H1 (cell line): ENCODE results near the gene GINS2. TPM values are rescaled to one million over a fixed set of nuclear protein-coding genes. Genes with fewer than 3 reads are reported as not detected.

Experiments used
- CTCF ChIA-PET: fragments of 300-600 bp; sonication (Branson Sonifier 250); formaldehyde crosslinking; loops from one replicate; lab custom pipeline; 2021; ENCODE audit not compliant: partially characterized antibody; lab: Charles Lee
- POLR2A ChIA-PET: fragments of 300-600 bp; sonication (Branson Sonifier 250); formaldehyde crosslinking; loops from one replicate; lab custom pipeline; 2021; ENCODE audit warnings: inconsistent platforms; ENCODE audit not compliant: partially characterized antibody; lab: Charles Lee
- DNase-seq, 2 experiments: peaks; one replicate each; pipeline versions ENCODE4 v3.0.0 to v3.0.0-alpha.2; 2010 to 2022; ENCODE audit warnings: low spot score in 2 of 2, low read depth in 1 of 2, mixed read lengths in 1 of 2
- FAIRE-seq: peaks from 2 replicates; lab custom pipeline; 2011; peaks lifted over from hg19 to GRCh38; lab: Jason Lieb, UNC
- H2AFZ ChIP-seq: 2 replicates; pipeline ENCODE4 v1.8.1; 2012; ENCODE audit warnings: low read length, inconsistent platforms
- H2AK5ac ChIP-seq: 2 replicates; pipeline ENCODE4 v1.6.1; 2013; ENCODE audit warnings: low read depth, low read length
- H2BK120ac ChIP-seq: replicated peaks from 2 replicates; pipeline ENCODE3; 2013; ENCODE audit warnings: low read depth, low read length, inconsistent platforms
- H2BK12ac ChIP-seq: 2 replicates; pipeline ENCODE4 v1.6.1; 2013; ENCODE audit warnings: low read depth, low read length
- H2BK15ac ChIP-seq: 2 replicates; pipeline ENCODE4 v1.6.1; 2013; ENCODE audit warnings: low read length
- H2BK20ac ChIP-seq: 2 replicates; pipeline ENCODE4 v1.6.1; 2013; ENCODE audit warnings: low read length
- H2BK5ac ChIP-seq: 2 replicates; pipeline ENCODE4 v1.6.1; 2013; ENCODE audit warnings: low read depth, low read length
- H3K14ac ChIP-seq: 2 replicates; pipeline ENCODE4 v1.6.1; 2013; ENCODE audit warnings: inconsistent platforms; ENCODE audit not compliant: insufficient read length
- H3K18ac ChIP-seq: 2 replicates; pipeline ENCODE4 v1.6.1; 2013; ENCODE audit warnings: low read length; ENCODE audit errors: extremely low read depth
- H3K23ac ChIP-seq: 2 replicates; pipeline ENCODE4 v1.6.1; 2013; ENCODE audit warnings: inconsistent platforms; ENCODE audit not compliant: insufficient read length
- H3K23me2 ChIP-seq: 2 replicates; pipeline ENCODE4 v1.6.1; 2013; ENCODE audit warnings: low read depth, low read length
- H3K27ac ChIP-seq: 2 replicates; pipeline ENCODE4 v1.6.1; 2011; ENCODE audit warnings: low read depth, low read length, inconsistent platforms
- H3K27me3 ChIP-seq, 4 experiments: replicated peaks in 1 of 4; 1 replicate in 1 of 4; 2 replicates in 3 of 4; pipeline versions ENCODE4 v1.6.1 to v1.8.1; 2011 to 2013; ENCODE audit warnings: low read length in 3 of 4, mild to moderate bottlenecking in 3 of 4, inconsistent platforms in 2 of 4, mixed read lengths in 2 of 4, moderate library complexity in 1 of 4; ENCODE audit not compliant: control insufficient read depth in 3 of 4, insufficient read depth in 3 of 4; ENCODE audit errors: extremely low read depth in 1 of 4
- H3K36me3 ChIP-seq, 4 experiments: 2 replicates each; pipeline versions ENCODE4 v1.6.1 to v1.8.1; 2011 to 2013; ENCODE audit warnings: mild to moderate bottlenecking in 4 of 4, low read length in 3 of 4, moderate library complexity in 2 of 4, control low read depth in 1 of 4, inconsistent platforms in 1 of 4; ENCODE audit not compliant: insufficient read depth in 4 of 4, control insufficient read depth in 2 of 4
- H3K4ac ChIP-seq: replicated peaks from 2 replicates; pipeline ENCODE3; 2013; ENCODE audit warnings: low read length, low read depth, mixed read lengths, inconsistent platforms; ENCODE audit not compliant: insufficient read length
- H3K4me1 ChIP-seq, 4 experiments: replicated peaks in 1 of 4; 1 replicate in 1 of 4; 2 replicates in 3 of 4; pipeline versions ENCODE4 v1.6.1 to v1.8.1; 2011 to 2013; ENCODE audit warnings: low read length in 3 of 4, inconsistent platforms in 2 of 4, mixed read lengths in 1 of 4; ENCODE audit not compliant: insufficient read depth in 4 of 4, control insufficient read depth in 3 of 4
- H3K4me2 ChIP-seq, 2 experiments: 2 replicates each; pipeline versions ENCODE4 v1.6.1 to v1.8.1; 2011 to 2013; ENCODE audit warnings: low read depth in 2 of 2, low read length in 2 of 2, control low read depth in 1 of 2, inconsistent platforms in 1 of 2, mild to moderate bottlenecking in 1 of 2; ENCODE audit not compliant: insufficient read depth in 1 of 2
- H3K4me3 ChIP-seq, 4 experiments: fragments of 200-600, 300-600 bp in 1 of 4; sonication (generic), shearing (Covaris generic), sonication (Bioruptor Twin) in 1 of 4; 2 replicates each; pipeline versions ENCODE4 v1.5.1 to v1.8.1; 2011 to 2016; ENCODE audit warnings: low read length in 4 of 4, low read depth in 3 of 4, control low read depth in 2 of 4, inconsistent platforms in 2 of 4, mild to moderate bottlenecking in 2 of 4, mixed read lengths in 1 of 4, moderate library complexity in 1 of 4; ENCODE audit not compliant: insufficient read depth in 2 of 4; ENCODE audit errors: extremely low read depth in 1 of 4
- H3K56ac ChIP-seq: replicated peaks from 2 replicates; pipeline ENCODE3; 2013; ENCODE audit warnings: low read depth, mild to moderate bottlenecking, mixed read lengths, low read length, inconsistent platforms; ENCODE audit not compliant: insufficient read length
- H3K79me1 ChIP-seq: 2 replicates; pipeline ENCODE4 v1.6.1; 2013; ENCODE audit warnings: low read depth, low read length, control low read depth
- H3K79me2 ChIP-seq, 2 experiments: 2 replicates each; pipeline versions ENCODE4 v1.6.1 to v1.8.1; 2012 to 2013; ENCODE audit warnings: low read length in 2 of 2, mild to moderate bottlenecking in 2 of 2, inconsistent platforms in 1 of 2; ENCODE audit not compliant: insufficient read depth in 2 of 2, control insufficient read depth in 1 of 2
- H3K9ac ChIP-seq, 4 experiments: replicated peaks in 1 of 4; 1 replicate in 1 of 4; 2 replicates in 3 of 4; pipeline versions ENCODE4 v1.6.1 to v1.8.1; 2011 to 2013; ENCODE audit warnings: low read depth in 3 of 4, low read length in 3 of 4, control low read depth in 2 of 4, mild to moderate bottlenecking in 2 of 4, moderate library complexity in 2 of 4, inconsistent platforms in 1 of 4; ENCODE audit errors: extremely low read depth in 1 of 4
- H3K9me3 ChIP-seq, 2 experiments: 2 replicates each; pipeline versions ENCODE4 v1.6.1 to v1.8.1; 2012 to 2013; ENCODE audit warnings: mild to moderate bottlenecking in 2 of 2, moderate library complexity in 2 of 2, control low read depth in 1 of 2, inconsistent platforms in 1 of 2, low read depth in 1 of 2, low read length in 1 of 2, mixed read lengths in 1 of 2; ENCODE audit not compliant: insufficient read depth in 2 of 2
- H4K20me1 ChIP-seq, 2 experiments: replicated peaks in 1 of 2; 2 replicates each; pipeline versions ENCODE3 to v1.8.1; 2011 to 2013; ENCODE audit warnings: inconsistent platforms in 2 of 2, low read length in 2 of 2, mild to moderate bottlenecking in 1 of 2; ENCODE audit not compliant: insufficient read depth in 2 of 2, control insufficient read depth in 1 of 2
- H4K5ac ChIP-seq: 2 replicates; pipeline ENCODE4 v1.6.1; 2013; ENCODE audit warnings: low read length, low read depth, mixed read lengths, inconsistent platforms; ENCODE audit not compliant: insufficient read length
- H4K8ac ChIP-seq: 2 replicates; pipeline ENCODE4 v1.8.0; 2013; ENCODE audit warnings: mild to moderate bottlenecking, moderate library complexity, low read length, inconsistent platforms; ENCODE audit not compliant: insufficient read depth; ENCODE audit errors: extremely low read depth
- H4K91ac ChIP-seq: replicated peaks from 2 replicates; pipeline ENCODE3; 2013; ENCODE audit warnings: low read length, mixed read lengths, inconsistent platforms; ENCODE audit not compliant: insufficient read length
- CBX5 ChIP-seq: fragments of 300-800, 300-1000 bp; sonication (generic); IDR thresholded peaks from 2 replicates; pipeline ENCODE4 v1.7.1; 2016; ENCODE audit warnings: antibody characterized with exemption, low read length, low read depth
- HDAC2 ChIP-seq, 2 experiments: fragments of 300-600 bp in 1 of 2; sonication (generic) in 1 of 2; IDR thresholded peaks; 2 replicates each; pipeline ENCODE4 v1.6.1; 2011 to 2012; ENCODE audit warnings: low read depth in 2 of 2, low read length in 2 of 2, mild to moderate bottlenecking in 2 of 2, moderate library complexity in 2 of 2, borderline replicate concordance in 1 of 2, inconsistent platforms in 1 of 2
- KDM4A ChIP-seq: IDR thresholded peaks from one replicate; pipeline ENCODE4 v1.7.1; 2012; ENCODE audit warnings: low read depth, mild to moderate bottlenecking, moderate library complexity, low read length, inconsistent platforms; ENCODE audit not compliant: severe bottlenecking
- NANOG ChIP-seq: IDR thresholded peaks from 2 replicates; pipeline ENCODE4 v1.6.1; 2011; ENCODE audit warnings: low read length, low read depth, mild to moderate bottlenecking, inconsistent platforms; ENCODE audit not compliant: insufficient read depth, poor library complexity, severe bottlenecking
- POLR2AphosphoS5 ChIP-seq: IDR thresholded peaks from 2 replicates; pipeline ENCODE4 v1.6.1; 2011; ENCODE audit warnings: low read depth, low read length
- RXRA ChIP-seq: IDR thresholded peaks from 2 replicates; pipeline ENCODE4 v1.6.1; 2011; ENCODE audit warnings: low read depth, mild to moderate bottlenecking, low read length, moderate library complexity; ENCODE audit not compliant: insufficient read depth
- SP2 ChIP-seq: IDR thresholded peaks from 2 replicates; pipeline ENCODE4 v1.6.1; 2012; ENCODE audit warnings: mild to moderate bottlenecking, low read length, inconsistent platforms
- TEAD4 ChIP-seq: IDR thresholded peaks from 2 replicates; pipeline ENCODE4 v1.6.1; 2012; ENCODE audit warnings: low read depth, low read length, inconsistent platforms, mixed read lengths
- WGBS, 2 experiments: shearing (Covaris generic) in 1 of 2; methylation state at CpG; one replicate each; pipeline versions ENCODE4 v1.1.6 to v1.1.7; 2013 to 2015; ENCODE audit warnings: low lambda C conversion rate in 2 of 2, mixed read lengths in 2 of 2, inconsistent platforms in 1 of 2, low coverage in 1 of 2, missing lambda C conversion rate in 1 of 2; ENCODE audit not compliant: insufficient replicate concordance in 2 of 2, insufficient coverage in 1 of 2, insufficient read length in 1 of 2; ENCODE audit errors: extremely low coverage in 1 of 2, missing lambda C conversion rate in 1 of 2; 5-methylcytosine and 5-hydroxymethylcytosine counted together
- polyA plus RNA-seq, 7 experiments: library from polyadenylated mRNA; depleted of rRNA in 3 of 7; stranded (reverse) in 5 of 7; unstranded in 2 of 7; fragments of >200 nt in 5 of 7; fragments of 200-250 nt in 2 of 7; gene quantifications; 1 replicate in 5 of 7; 2 replicates in 1 of 7; 4 replicates in 1 of 7; pipeline versions ENCODE4 v1.2.1 to v1.2.3, GENCODE V29; 2011 to 2013; ENCODE audit warnings: missing spikeins in 2 of 7, mixed read lengths in 2 of 7
- total RNA-seq: library from RNA; stranded (reverse); fragmentation: NEBNext Ultra II Directional; extraction: Animal tissue kit (Norgen Biotek cat#: 25700); gene quantifications from 2 replicates; pipeline ENCODE4 v1.2.1, GENCODE V29; 2021
- TF ChIP-seq, protein P1 (sequence below): IDR thresholded peaks from 2 replicates; pipeline ENCODE4 v1.6.1; 2011; ENCODE audit warnings: low read length, improper control_type of control experiment

Gene GINS2
- total and polyA plus RNA-seq, 2 of the 8 experiments (the other 6 are each of a cell fraction or from before 2014, with no cell fraction given) = 29.4 to 59.1 TPM

- Histone ChIP-seq H2AK5ac (no peak overlapping the region), H2BK12ac (no peak overlapping the region), H4K5ac (no peak overlapping the region), H4K20me1 (peaks cover 28 to 40% of the 10 kb centered on the region in 2 experiments), H2BK20ac (no peak overlapping the region), H2BK5ac (no peak overlapping the region), H3K56ac (no peak overlapping the region), H3K9ac (no peak overlapping the region), H3K4me1 (peaks cover 0 to 5% (median 0%) of the 10 kb centered on the region in 4 experiments; a peak in 2 of 7 replicates), H3K23ac (no peak overlapping the region), H2AFZ (no peak overlapping the region), H3K27ac (no peak overlapping the region), H2BK15ac (no peak overlapping the region), H3K23me2 (no peaks in the 10 kb centered on the region), H3K14ac (no peak overlapping the region), H3K79me1 (peaks cover 15% of the 10 kb centered on the region), H3K9me3 (peaks cover 0 to 12% of the 10 kb centered on the region in 2 experiments; a peak in 1 of 4 replicates), H3K4me3 (no peak overlapping the region), H3K79me2 (peaks cover 0 to 36% of the 10 kb centered on the region in 2 experiments; a peak in 1 of 4 replicates), H3K4ac (no peak overlapping the region), H3K27me3 (no peaks in the 10 kb centered on the region), H3K18ac (no peak overlapping the region), H2BK120ac (no peak overlapping the region), H3K36me3 (peaks cover 2 to 21% (median 5%) of the 10 kb centered on the region in 4 experiments; a peak in 7 of 8 replicates), H3K4me2 (no peak overlapping the region), H4K91ac (no peak overlapping the region), H4K8ac (no peak overlapping the region)
- FAIRE-seq (no peak), DNase-seq (no peak)
- TF ChIP-seq SP2 (no peak), HDAC2 (IDR thresholded peaks at IDR 0.05; ENCODE audit: borderline replicate concordance in 1 of 2, low read depth in 2 of 2, low read length in 2 of 2) (no peak), CBX5 (no peak), POLR2AphosphoS5 (no peak), RXRA (no peak), KDM4A (no peak), NANOG (no peak), TEAD4 (no peak)
- TF ChIP-seq, protein P1, sequence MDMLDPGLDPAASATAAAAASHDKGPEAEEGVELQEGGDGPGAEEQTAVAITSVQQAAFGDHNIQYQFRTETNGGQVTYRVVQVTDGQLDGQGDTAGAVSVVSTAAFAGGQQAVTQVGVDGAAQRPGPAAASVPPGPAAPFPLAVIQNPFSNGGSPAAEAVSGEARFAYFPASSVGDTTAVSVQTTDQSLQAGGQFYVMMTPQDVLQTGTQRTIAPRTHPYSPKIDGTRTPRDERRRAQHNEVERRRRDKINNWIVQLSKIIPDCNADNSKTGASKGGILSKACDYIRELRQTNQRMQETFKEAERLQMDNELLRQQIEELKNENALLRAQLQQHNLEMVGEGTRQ = no peak
- POLR2A ChIA-PET = interaction anchor here (1.2 kb wide), 2 partner anchors 15 to 17 kb away, joined by 3 read pairs; no protein-coding TSS in a partner anchor
- 91% methylated on average over 5 of the region's 14 CpGs; no CpG with 5 or more reads in 1 of the 2 experiments for WGBS, 2 experiments
- CTCF ChIA-PET = interaction anchor here (0.5 to 3.9 kb wide), 12 partner anchors 10 to 395 kb away, joined by 3 to 23 read pairs (median 4); no protein-coding TSS in a partner anchor
Measured at GRCh38 chr16:85648805-85649204, 39.9 kb downstream of the GINS2 start.
